Naive B cell (primary cell): ENCODE measurements around the gene KSR2. TPM values are rescaled to one million over a fixed set of nuclear protein-coding genes. Genes with fewer than 3 reads are reported as not detected.
"Not testable (repeated sequence)": the region's sequence is repeated elsewhere in the genome, so short reads cannot be mapped to it uniquely, and the experiment has no call there.

Source experiments
- ATAC-seq, 2 donors: fragments of 150-1000 bp; cut with Tn5 transposase; 2 replicates each; pipeline ENCODE4 v1.10.0; 2021; ENCODE audit warnings: low read depth in 2 of 2, mild to moderate bottlenecking in 2 of 2, moderate library complexity in 2 of 2
- DNase-seq: peaks from one replicate; pipeline ENCODE4 v3.0.0; 2022
- H3K27ac Mint-ChIP-seq, 6 donors: one replicate each; pipeline ENCODE4 v1.8.0; 2020 to 2022; ENCODE audit warnings: mild to moderate bottlenecking in 6 of 6, mixed read lengths in 6 of 6, moderate library complexity in 5 of 6, inconsistent platforms in 2 of 6
- H3K27me3 Mint-ChIP-seq, 3 donors: one replicate each; pipeline ENCODE4 v1.8.0; 2021 to 2022; ENCODE audit warnings: mixed read lengths in 3 of 3, mild to moderate bottlenecking in 1 of 3
- H3K36me3 Mint-ChIP-seq, 2 donors: one replicate each; pipeline ENCODE4 v1.8.0; 2020 to 2022; ENCODE audit warnings: mixed read lengths in 2 of 2, inconsistent platforms in 1 of 2, mild to moderate bottlenecking in 1 of 2
- H3K4me1 Mint-ChIP-seq, 3 donors: one replicate each; pipeline ENCODE4 v1.8.0; 2020 to 2022; ENCODE audit warnings: mixed read lengths in 3 of 3, inconsistent platforms in 1 of 3, mild to moderate bottlenecking in 1 of 3, moderate library complexity in 1 of 3
- H3K4me3 Mint-ChIP-seq, 8 donors: one replicate each; pipeline ENCODE4 v1.8.0; 2020 to 2022; ENCODE audit warnings: mild to moderate bottlenecking in 8 of 8, mixed read lengths in 8 of 8, moderate library complexity in 8 of 8, inconsistent platforms in 2 of 8
- H3K9me3 Mint-ChIP-seq, 7 donors: one replicate each; pipeline ENCODE4 v1.8.0; 2020 to 2022; ENCODE audit warnings: mixed read lengths in 7 of 7, mild to moderate bottlenecking in 5 of 7, inconsistent platforms in 2 of 7, moderate library complexity in 1 of 7
- polyA plus RNA-seq, 6 donors: library from polyadenylated mRNA; unstranded; fragments of 300-500 nt; fragmentation: Illumina TruSeq; gene quantifications; one replicate each; pipeline ENCODE4 v1.2.3, GENCODE V29; 2021; ENCODE audit warnings: low read depth in 6 of 6

The KSR2 gene
- polyA plus RNA-seq, 6 donors from 2014 or later = not detected

GRCh38 chr12:117900561-117900960, 68.2 kb downstream of the KSR2 start:
- H3K4me3 Mint-ChIP-seq = no peak overlapping the region
- no peak overlapping the region for H3K27ac Mint-ChIP-seq
- H3K4me1 Mint-ChIP-seq = peaks cover 3 to 11% (median 3%) of the 10 kb centered on the region in 3 donors
- DNase-seq (no peak), ATAC-seq (no peak)
- H3K27me3 Mint-ChIP-seq = no peaks in the 10 kb centered on the region
- H3K9me3 Mint-ChIP-seq = peaks cover 0 to 20% (median 10%) of the 10 kb centered on the region in 7 donors
- H3K36me3 Mint-ChIP-seq = no peaks in the 10 kb centered on the region

- H3K9me3 Mint-ChIP-seq = peaks cover 0 to 20% (median 10%) of the 10 kb centered on the region in 7 donors
- H3K27ac Mint-ChIP-seq = peak overlapping the region in 2 of 6 donors; percentile 39 to 40
- ATAC-seq = no peak
- peak overlapping the region in 1 of 8 donors; percentile 14 for H3K4me3 Mint-ChIP-seq
- H3K36me3 Mint-ChIP-seq = no peaks in the 10 kb centered on the region
- peaks cover 3 to 11% (median 3%) of the 10 kb centered on the region in 3 donors for H3K4me1 Mint-ChIP-seq
- H3K27me3 Mint-ChIP-seq = no peaks in the 10 kb centered on the region
- no peak for DNase-seq
These were observed 71.2 kb downstream of the KSR2 start for GRCh38 chr12:117897372-117898161.

GRCh38 chr12:117896009-117896408, 72.8 kb downstream of the KSR2 start:
- ATAC-seq (no peak), DNase-seq (no peak)
- Mint-ChIP-seq H3K9me3 (peaks cover 0 to 24% (median 10%) of the 10 kb centered on the region in 7 donors), H3K27me3 (no peaks in the 10 kb centered on the region), H3K27ac (no peak overlapping the region), H3K4me3 (no peak overlapping the region), H3K36me3 (no peaks in the 10 kb centered on the region), H3K4me1 (peaks cover 3 to 11% (median 3%) of the 10 kb centered on the region in 3 donors)

- ATAC-seq (no peak), DNase-seq (no peak)
- peaks cover 0 to 9% (median 0%) of the 10 kb centered on the region in 7 donors for H3K9me3 Mint-ChIP-seq
- no peaks in the 10 kb centered on the region for H3K36me3 Mint-ChIP-seq
- H3K27ac Mint-ChIP-seq = peak overlapping the region in 1 of 6 donors; percentile 89
- no peak overlapping the region for H3K4me3 Mint-ChIP-seq
- H3K27me3 Mint-ChIP-seq = no peaks in the 10 kb centered on the region
- H3K4me1 Mint-ChIP-seq = peaks cover 8 to 16% (median 15%) of the 10 kb centered on the region in 3 donors
These were observed 76.3 kb downstream of the KSR2 start for GRCh38 chr12:117892441-117892840.

GRCh38 chr12:117891265-117891664, 77.5 kb downstream of the KSR2 start:
- H3K9me3 Mint-ChIP-seq, H3K27ac Mint-ChIP-seq: not testable (repeated sequence)

GRCh38 chr12:117890644-117891043, 78.1 kb downstream of the KSR2 start:
- no peak for ATAC-seq
- H3K4me3 Mint-ChIP-seq = no peak overlapping the region

More at GRCh38 chr12:117891265-117891664, 77.5 kb downstream of the KSR2 start:
- DNase-seq, H3K27me3 Mint-ChIP-seq, ATAC-seq, H3K36me3 Mint-ChIP-seq: not testable (repeated sequence)
- peak overlapping the region in 1 of 8 donors; percentile 30 for H3K4me3 Mint-ChIP-seq
- peaks cover 5 to 11% (median 7%) of the 10 kb centered on the region in 3 donors for H3K4me1 Mint-ChIP-seq

GRCh38 chr12:117890137-117890536, 78.7 kb downstream of the KSR2 start:
- ATAC-seq = no peak
- peaks cover 0 to 4% (median 0%) of the 10 kb centered on the region in 7 donors for H3K9me3 Mint-ChIP-seq
- no peak for DNase-seq
- H3K36me3 Mint-ChIP-seq = no peaks in the 10 kb centered on the region
- no peak overlapping the region for H3K27ac Mint-ChIP-seq
- H3K4me1 Mint-ChIP-seq = peaks cover 5 to 11% (median 7%) of the 10 kb centered on the region in 3 donors
- H3K27me3 Mint-ChIP-seq = no peaks in the 10 kb centered on the region
- no peak overlapping the region for H3K4me3 Mint-ChIP-seq

More at GRCh38 chr12:117890644-117891043, 78.1 kb downstream of the KSR2 start:
- no peak for DNase-seq
- peaks cover 0 to 4% (median 0%) of the 10 kb centered on the region in 7 donors for H3K9me3 Mint-ChIP-seq
- no peaks in the 10 kb centered on the region for H3K36me3 Mint-ChIP-seq
- no peaks in the 10 kb centered on the region for H3K27me3 Mint-ChIP-seq
- no peak overlapping the region for H3K27ac Mint-ChIP-seq
- peaks cover 5 to 11% (median 7%) of the 10 kb centered on the region in 3 donors for H3K4me1 Mint-ChIP-seq

GRCh38 chr12:117889098-117889497, 79.7 kb downstream of the KSR2 start:
- H3K4me1 Mint-ChIP-seq = peaks cover 5 to 11% (median 7%) of the 10 kb centered on the region in 3 donors
- no peaks in the 10 kb centered on the region for H3K36me3 Mint-ChIP-seq
- H3K27ac Mint-ChIP-seq = peak overlapping the region in 1 of 6 donors; percentile 75
- ATAC-seq (no peak), DNase-seq (no peak)
- no peaks in the 10 kb centered on the region for H3K27me3 Mint-ChIP-seq
- H3K4me3 Mint-ChIP-seq = peak overlapping the region in 1 of 8 donors; percentile 57
- peaks cover 0 to 4% (median 0%) of the 10 kb centered on the region in 7 donors for H3K9me3 Mint-ChIP-seq

- peaks cover 0 to 8% (median 0%) of the 10 kb centered on the region in 7 donors for H3K9me3 Mint-ChIP-seq
- no peaks in the 10 kb centered on the region for H3K36me3 Mint-ChIP-seq
- no peak overlapping the region for H3K27ac Mint-ChIP-seq
- no peaks in the 10 kb centered on the region for H3K27me3 Mint-ChIP-seq
- peaks cover 5 to 11% (median 7%) of the 10 kb centered on the region in 3 donors for H3K4me1 Mint-ChIP-seq
- H3K4me3 Mint-ChIP-seq = no peak overlapping the region
- DNase-seq (no peak), ATAC-seq (no peak)
These were observed 83.6 kb downstream of the KSR2 start for GRCh38 chr12:117885211-117885610.

- no peak overlapping the region for H3K27ac Mint-ChIP-seq
- H3K36me3 Mint-ChIP-seq = no peaks in the 10 kb centered on the region
- H3K27me3 Mint-ChIP-seq = no peaks in the 10 kb centered on the region
- peaks cover 0 to 8% (median 0%) of the 10 kb centered on the region in 7 donors for H3K9me3 Mint-ChIP-seq
- no peak for DNase-seq
- H3K4me1 Mint-ChIP-seq = peaks cover 4 to 8% (median 4%) of the 10 kb centered on the region in 3 donors
- no peak for ATAC-seq
- no peak overlapping the region for H3K4me3 Mint-ChIP-seq
These were observed 84.6 kb downstream of the KSR2 start for GRCh38 chr12:117884161-117884560.

- H3K4me1 Mint-ChIP-seq = no peaks in the 10 kb centered on the region
These were observed 86.1 kb downstream of the KSR2 start for GRCh38 chr12:117882603-117883184.

GRCh38 chr12:117882181-117882580, 86.6 kb downstream of the KSR2 start:
- ATAC-seq = no peak
- H3K27ac Mint-ChIP-seq = no peak overlapping the region

More at GRCh38 chr12:117882603-117883184, 86.1 kb downstream of the KSR2 start:
- Mint-ChIP-seq H3K27ac (no peak overlapping the region), H3K9me3 (peaks cover 0 to 8% (median 0%) of the 10 kb centered on the region in 7 donors), H3K27me3 (no peaks in the 10 kb centered on the region), H3K36me3 (no peaks in the 10 kb centered on the region), H3K4me3 (no peak overlapping the region)
- ATAC-seq = no peak
- no peak for DNase-seq

GRCh38 chr12:117881517-117881916, 87.3 kb downstream of the KSR2 start:
- no peaks in the 10 kb centered on the region for H3K36me3 Mint-ChIP-seq
- peak overlapping the region in 1 of 6 donors; percentile 67 for H3K27ac Mint-ChIP-seq
- no peak for ATAC-seq
- no peaks in the 10 kb centered on the region for H3K4me1 Mint-ChIP-seq
- no peaks in the 10 kb centered on the region for H3K27me3 Mint-ChIP-seq
- no peak overlapping the region for H3K4me3 Mint-ChIP-seq
- DNase-seq = no peak
- H3K9me3 Mint-ChIP-seq = peaks cover 0 to 8% (median 0%) of the 10 kb centered on the region in 7 donors

More at GRCh38 chr12:117882181-117882580, 86.6 kb downstream of the KSR2 start:
- Mint-ChIP-seq H3K4me3 (no peak overlapping the region), H3K4me1 (no peaks in the 10 kb centered on the region), H3K27me3 (no peaks in the 10 kb centered on the region), H3K9me3 (peaks cover 0 to 8% (median 0%) of the 10 kb centered on the region in 7 donors), H3K36me3 (no peaks in the 10 kb centered on the region)
- DNase-seq = no peak
